NCI-H146 treated with DMSO at 0.1 percent for 48 hours (cell line): ENCODE data around the gene LAMA2.
A peak's percentile ranks its signal among the peaks of the same experiment; 100 is the strongest.

Experiments
- DNase-seq: peaks from one replicate; lab custom pipeline; 2025; ENCODE audit not compliant: unreplicated experiment; lab: John Stamatoyannopoulos, UW

Gene LAMA2

GRCh38 chr6:129346964-129347363, 464.0 kb downstream of the LAMA2 start:
- DNase-seq = no peak

DNA sequence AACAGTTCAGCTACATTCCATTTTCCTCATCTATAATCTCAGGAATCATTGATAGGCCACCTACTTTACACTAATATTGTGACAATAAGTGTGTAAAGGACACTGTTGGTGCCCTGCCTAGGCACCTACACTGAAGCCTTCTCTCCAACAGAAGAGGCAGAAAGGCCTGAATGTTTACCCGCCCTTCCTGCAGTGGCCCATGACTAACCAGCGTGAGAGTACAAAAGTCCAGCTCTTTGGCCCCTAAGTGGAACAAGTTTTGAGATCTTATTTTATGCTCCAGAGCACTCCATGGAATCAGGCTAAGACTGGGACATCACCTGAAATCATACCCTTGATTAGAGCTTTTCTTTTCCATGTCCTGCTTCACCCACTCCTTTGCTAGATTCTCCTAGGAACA, 467.3 kb downstream of the LAMA2 start:
- DNase-seq = no peak

DNA sequence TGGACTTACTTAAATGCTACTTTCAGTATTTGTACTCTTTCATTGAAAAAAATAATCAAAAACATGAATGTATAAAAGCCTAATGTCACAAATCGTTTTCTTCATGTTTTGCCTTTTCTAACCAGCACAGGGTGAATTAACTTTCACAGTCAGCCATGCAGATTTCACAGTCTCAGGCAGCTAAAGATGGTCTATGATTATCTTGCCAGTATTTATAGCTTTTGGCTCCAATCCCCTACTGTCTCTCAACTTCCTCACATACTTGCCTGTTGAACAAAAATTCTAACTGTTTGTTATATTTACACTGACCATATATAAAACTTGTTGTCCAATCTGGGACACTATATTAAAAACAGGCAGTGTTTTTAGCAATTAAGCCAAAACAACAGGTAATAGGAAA, 468.9 kb downstream of the LAMA2 start:
- DNase-seq = peak; percentile 16

DNA sequence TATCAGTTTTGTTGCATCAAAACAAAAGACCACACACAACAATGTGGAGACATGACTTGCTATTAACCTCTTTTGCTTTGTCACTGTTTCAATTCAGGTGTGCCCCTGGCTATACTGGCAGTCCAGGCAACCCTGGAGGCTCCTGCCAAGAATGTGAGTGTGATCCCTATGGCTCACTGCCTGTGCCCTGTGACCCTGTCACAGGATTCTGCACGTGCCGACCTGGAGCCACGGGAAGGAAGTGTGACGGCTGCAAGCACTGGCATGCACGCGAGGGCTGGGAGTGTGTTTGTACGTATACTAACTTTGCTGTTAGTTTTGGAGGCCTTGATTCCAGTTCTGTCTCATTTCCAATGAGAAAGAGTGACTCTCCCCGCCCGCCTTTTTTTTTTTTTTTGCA, 470.1 kb downstream of the LAMA2 start:
- DNase-seq = no peak

DNA sequence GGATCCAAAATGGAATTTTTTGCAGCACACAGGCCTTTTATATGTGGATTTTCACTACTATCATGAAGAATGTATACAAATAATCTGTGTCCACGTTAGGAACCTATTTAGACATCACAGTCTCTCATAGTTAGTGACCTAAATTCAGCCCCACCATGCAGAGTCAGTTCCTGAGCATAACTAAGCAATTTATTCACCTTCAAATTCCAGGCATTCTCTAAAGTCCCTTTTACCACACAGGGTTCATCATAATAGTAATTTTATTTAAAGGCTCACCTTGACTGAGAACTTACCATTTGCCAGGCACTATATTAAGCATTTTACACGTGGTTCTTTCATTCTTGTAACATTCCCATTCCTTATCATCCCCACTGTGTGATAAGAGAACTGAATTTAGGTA, 473.2 kb downstream of the LAMA2 start:
- DNase-seq = no peak

GRCh38 chr6:129359811-129360681, 477.1 kb downstream of the LAMA2 start:
- no peak for DNase-seq

- DNase-seq = no peak
Observed at GRCh38 chr6:129360682-129360955, 477.7 kb downstream of the LAMA2 start.

GRCh38 chr6:129364037-129364436, 481.1 kb downstream of the LAMA2 start:
- DNase-seq = peak; percentile 89

DNA sequence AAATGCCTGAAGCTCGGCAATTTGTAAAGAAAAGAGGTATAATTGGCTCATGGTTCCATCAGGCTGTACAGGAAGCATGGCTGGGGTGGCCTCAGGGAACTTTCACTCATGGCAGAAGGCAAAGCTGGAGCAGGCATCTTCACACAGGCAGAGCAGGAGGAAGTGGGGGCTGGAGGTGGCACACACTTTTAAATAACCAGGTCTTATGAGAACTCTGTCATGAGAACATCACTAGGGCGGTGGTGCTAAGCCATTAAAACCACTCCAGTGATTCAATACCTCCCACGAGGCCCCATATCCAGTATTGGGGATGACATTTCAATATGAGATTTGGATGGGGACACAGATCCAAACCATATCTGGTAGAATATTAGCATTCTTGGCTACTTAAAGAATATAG, 481.8 kb downstream of the LAMA2 start:
- DNase-seq = no peak

DNA sequence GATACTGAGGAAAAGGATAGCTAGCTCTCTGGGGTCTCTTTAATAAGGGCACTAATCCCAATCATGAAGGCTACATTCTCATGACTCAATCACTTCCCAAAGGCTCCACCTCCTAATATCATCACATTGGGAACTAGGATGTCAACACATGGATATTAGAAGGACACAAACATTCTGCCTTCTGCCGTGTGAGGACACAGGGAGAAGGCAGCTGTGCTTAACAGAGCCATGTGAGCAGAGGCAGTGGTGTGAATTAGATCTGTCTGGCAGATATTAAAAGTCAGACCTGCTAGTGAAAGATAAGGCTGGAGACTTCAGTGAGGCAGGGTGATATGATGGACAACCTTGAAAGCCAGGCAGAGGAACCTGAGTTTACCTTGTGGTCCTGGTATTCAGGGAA, 485.1 kb downstream of the LAMA2 start:
- no peak for DNase-seq

GRCh38 chr6:129368970-129369369, 486.0 kb downstream of the LAMA2 start:
- DNase-seq = no peak

GRCh38 chr6:129369737-129370136, 486.8 kb downstream of the LAMA2 start:
- DNase-seq = no peak

GRCh38 chr6:129370268-129370916, 487.5 kb downstream of the LAMA2 start:
- DNase-seq = peak; percentile 61

- DNase-seq = no peak
Observed at GRCh38 chr6:129381885-129382284, 498.9 kb downstream of the LAMA2 start.

- DNase-seq = no peak
Observed at GRCh38 chr6:129382916-129383315, 500.0 kb downstream of the LAMA2 start.

- DNase-seq = no peak
Observed at GRCh38 chr6:129385117-129385516, 502.2 kb downstream of the LAMA2 start.

DNA sequence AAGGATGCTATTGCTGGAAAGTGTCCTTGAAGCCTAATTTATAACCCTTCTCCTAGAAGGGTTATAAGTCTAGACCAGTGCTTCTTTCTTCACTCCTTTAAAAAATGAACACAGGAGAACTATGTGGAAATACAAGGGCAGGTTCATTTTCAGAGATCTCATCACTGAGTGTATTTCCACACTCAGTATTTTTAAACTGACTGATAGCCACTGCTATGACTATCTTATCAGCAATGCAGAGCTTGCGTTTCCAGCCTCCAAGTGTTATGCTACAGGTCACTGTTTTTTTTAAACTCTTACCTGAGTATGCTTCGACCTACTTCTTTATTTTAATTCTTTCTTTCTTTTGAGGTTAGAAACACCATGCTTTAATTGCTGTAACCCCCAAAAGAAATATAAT, 508.0 kb downstream of the LAMA2 start:
- DNase-seq = no peak

DNA sequence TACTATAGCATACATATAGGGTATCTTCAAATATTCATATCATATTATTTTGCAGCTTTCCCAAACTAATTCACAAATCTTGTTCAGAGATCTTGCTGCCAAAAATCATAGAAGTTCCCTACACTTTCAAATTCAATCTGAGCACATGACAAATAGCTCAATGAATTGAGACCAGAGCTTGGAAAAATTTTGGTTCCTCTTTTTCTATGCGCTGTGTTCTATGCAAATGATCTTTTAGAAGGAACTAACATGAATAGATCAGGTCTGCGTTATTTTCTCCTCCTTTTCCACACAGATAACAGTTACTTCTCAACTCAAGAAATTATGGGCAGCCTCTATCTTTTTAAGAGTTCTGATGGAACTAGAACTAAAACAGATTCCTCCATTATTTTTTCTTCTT, 510.7 kb downstream of the LAMA2 start:
- DNase-seq = no peak

GRCh38 chr6:129398764-129399163, 515.8 kb downstream of the LAMA2 start:
- DNase-seq = no peak

GRCh38 chr6:129402244-129402643, 519.3 kb downstream of the LAMA2 start:
- DNase-seq = no peak

GRCh38 chr6:129411092-129411491, 528.2 kb downstream of the LAMA2 start:
- no peak for DNase-seq

DNA sequence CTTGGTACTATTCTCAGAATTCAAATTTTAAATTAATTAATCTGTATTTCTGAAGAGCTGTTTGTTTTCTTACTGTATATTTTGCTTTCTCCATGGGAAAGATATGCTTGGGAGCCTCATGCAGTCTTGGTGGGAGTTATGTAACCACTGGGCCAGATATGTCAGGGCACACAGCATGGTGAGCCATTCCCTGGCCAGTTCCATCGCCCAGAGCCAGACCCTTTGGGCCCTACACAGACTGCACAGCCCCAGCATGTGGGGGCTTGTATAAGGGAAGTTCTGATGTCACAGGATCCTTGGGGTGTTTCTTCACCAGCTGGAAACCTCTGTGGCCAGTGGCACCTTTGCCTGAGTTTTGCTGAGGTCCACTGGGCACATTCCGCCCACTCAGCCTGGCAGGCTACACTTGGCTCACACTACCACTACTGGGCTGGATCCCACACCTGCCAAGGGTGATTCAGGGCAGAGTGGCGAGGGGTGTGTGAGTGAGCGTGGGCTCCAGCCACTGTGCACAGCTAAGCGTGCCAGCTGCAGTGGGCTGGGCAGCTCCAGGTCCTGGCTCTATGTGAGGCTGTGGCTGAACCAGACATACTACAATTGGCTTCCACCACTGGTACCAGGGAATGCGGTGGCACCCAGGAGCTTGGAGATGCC, 533.5 kb downstream of the LAMA2 start:
- DNase-seq = no peak
